Endothelial cell of umbilical vein (primary cell): ENCODE measurements around the gene NEDD4L. TPM values are rescaled to one million over a fixed set of nuclear protein-coding genes. Genes with fewer than 3 reads are reported as not detected.

Source experiments
- BruUV-seq: library from RNA; stranded (reverse); fragments of 400-500 nt; replicated peaks from 2 replicates; lab custom pipeline; 2021; lab: Mats Ljungman, UMichigan
- CTCF ChIA-PET: fragments of 300-600, 350-600 bp; sonication (Branson Sonifier 250); formaldehyde crosslinking; loops from one replicate; lab custom pipeline; 2021; ENCODE audit warnings: antibody characterized with exemption, inconsistent platforms; lab: Charles Lee
- POLR2A ChIA-PET: fragments of 300-600, 350-600 bp; sonication (Branson Sonifier 250); formaldehyde crosslinking; loops from one replicate; lab custom pipeline; 2021; ENCODE audit warnings: antibody characterized with exemption, inconsistent platforms; lab: Charles Lee
- DNase-seq: peaks from one replicate; pipeline ENCODE4 v3.0.0-alpha.2; 2011; ENCODE audit warnings: low read depth, low spot score
- FAIRE-seq: peaks from 2 replicates; lab custom pipeline; 2011; peaks lifted over from hg19 to GRCh38; lab: Jason Lieb, UNC
- H2AFZ ChIP-seq: 2 replicates; pipeline ENCODE4 v1.6.0; 2012; ENCODE audit warnings: low read depth, low read length, control low read depth, inconsistent platforms
- H3K27ac ChIP-seq: 2 replicates; pipeline ENCODE4 v1.5.1; 2011; ENCODE audit warnings: low read depth, mild to moderate bottlenecking, control low read depth, low read length, moderate library complexity; ENCODE audit not compliant: insufficient read depth
- H3K27me3 ChIP-seq, 2 experiments: 2 replicates each; pipeline versions ENCODE4 v1.6.0 to v1.6.1; 2011; ENCODE audit warnings: low read length in 2 of 2, mixed read lengths in 1 of 2; ENCODE audit not compliant: control insufficient read depth in 2 of 2, insufficient read depth in 2 of 2
- H3K36me3 ChIP-seq, 2 experiments: 2 replicates in 1 of 2; 3 replicates in 1 of 2; pipeline ENCODE4 v1.5.1; 2011; ENCODE audit warnings: low read length in 2 of 2, mild to moderate bottlenecking in 1 of 2, moderate library complexity in 1 of 2; ENCODE audit not compliant: control insufficient read depth in 2 of 2, insufficient read depth in 2 of 2; ENCODE audit errors: extremely low read depth in 1 of 2
- H3K4me1 ChIP-seq: 3 replicates; pipeline ENCODE4 v1.5.1; 2011; ENCODE audit warnings: mild to moderate bottlenecking, low read length; ENCODE audit not compliant: control insufficient read depth, insufficient read depth; ENCODE audit errors: extremely low read depth
- H3K4me2 ChIP-seq: 2 replicates; pipeline ENCODE4 v1.6.1; 2011; ENCODE audit warnings: low read length, control low read depth, mixed read lengths; ENCODE audit not compliant: insufficient read depth
- H3K4me3 ChIP-seq, 3 experiments: fragments of 200-600 bp in 1 of 3; sonication (generic), shearing (Covaris generic) in 1 of 3; replicated peaks in 1 of 3; 2 replicates each; pipeline ENCODE4 v1.5.1; 2011 to 2016; ENCODE audit warnings: control low read depth in 3 of 3, low read length in 3 of 3, mild to moderate bottlenecking in 2 of 3, inconsistent platforms in 1 of 3, low read depth in 1 of 3, moderate library complexity in 1 of 3; ENCODE audit not compliant: insufficient read depth in 1 of 3
- H3K79me2 ChIP-seq: 2 replicates; pipeline ENCODE4 v1.6.0; 2012; ENCODE audit warnings: low read length, inconsistent platforms; ENCODE audit not compliant: control insufficient read depth, insufficient read depth
- H3K9ac ChIP-seq: replicated peaks from 2 replicates; pipeline ENCODE3; 2011; ENCODE audit warnings: low read length, control low read depth; ENCODE audit not compliant: insufficient read depth; ENCODE audit errors: extremely low read depth
- H3K9me1 ChIP-seq: replicated peaks from 3 replicates; pipeline ENCODE4 v1.6.0; 2011; ENCODE audit warnings: mild to moderate bottlenecking, low read length; ENCODE audit not compliant: control insufficient read depth, insufficient read depth; ENCODE audit errors: extremely low read depth
- H3K9me3 ChIP-seq: replicated peaks from 2 replicates; pipeline ENCODE4 v1.5.1; 2012; ENCODE audit warnings: low read length, inconsistent platforms; ENCODE audit not compliant: control insufficient read depth, insufficient read depth
- H4K20me1 ChIP-seq: replicated peaks from 2 replicates; pipeline ENCODE3; 2011; ENCODE audit warnings: mild to moderate bottlenecking, low read length; ENCODE audit not compliant: control insufficient read depth, insufficient read depth; ENCODE audit errors: extremely low read depth
- FOS ChIP-seq: IDR thresholded peaks from 2 replicates; pipeline ENCODE4 v1.6.1; 2011; ENCODE audit warnings: mild to moderate bottlenecking, low read length, moderate library complexity, borderline replicate concordance; ENCODE audit not compliant: insufficient read depth
- GATA2 ChIP-seq: IDR thresholded peaks from 2 replicates; pipeline ENCODE4 v1.7.0; 2011; ENCODE audit warnings: low read depth, mild to moderate bottlenecking, moderate library complexity, mixed read lengths, low read length; ENCODE audit not compliant: insufficient read length, insufficient read depth
- JUN ChIP-seq: IDR thresholded peaks from 2 replicates; pipeline ENCODE4 v1.6.1; 2011; ENCODE audit warnings: borderline replicate concordance, low read depth; ENCODE audit not compliant: insufficient read length, insufficient read depth
- MYC ChIP-seq: IDR thresholded peaks from one replicate; pipeline ENCODE4 v1.6.1; 2011; ENCODE audit warnings: mild to moderate bottlenecking, low read depth, low read length
- POLR2A ChIP-seq: IDR thresholded peaks from 2 replicates; pipeline ENCODE4 v1.6.1; 2012; ENCODE audit warnings: low read depth, mild to moderate bottlenecking, control low read depth, low read length
- POLR2AphosphoS5 ChIP-seq: IDR thresholded peaks from 2 replicates; pipeline ENCODE4 v1.6.1; 2012; ENCODE audit warnings: low read depth, mild to moderate bottlenecking, control low read depth, low read length, moderate library complexity; ENCODE audit not compliant: insufficient read depth
- dilution Hi-C: fragments of 300-500 bp; cut with MboI; formaldehyde crosslinking; loops from one replicate; pipeline ENCODE4 v1.15.0; 2019; ENCODE audit warnings: low sequenced_read_pairs; ENCODE audit not compliant: extremely low pct_ligation_motif_present
- intact Hi-C: fragments of 100-400 bp; cut with micrococcal nuclease; formaldehyde crosslinking; loops from one replicate; pipeline ENCODE4 v1.10.0; 2022
- polyA plus RNA-seq, 4 experiments: library from polyadenylated mRNA; depleted of rRNA in 3 of 4; stranded (reverse) in 3 of 4; unstranded in 1 of 4; fragments of >200 nt; gene quantifications; 2 replicates each; pipeline versions ENCODE4 v1.2.1 to v1.2.3, GENCODE V29; 2011 to 2012; ENCODE audit warnings: missing spikeins in 1 of 4
- total RNA-seq: library from RNA; stranded (reverse); gene quantifications from 2 replicates; pipeline ENCODE4 v1.2.3, GENCODE V29; 2021
- TF ChIP-seq, protein P1 (sequence below): IDR thresholded peaks from 2 replicates; pipeline ENCODE4 v1.6.1; 2011; ENCODE audit not compliant: insufficient read depth, insufficient read length

NEDD4L gene
- total and polyA plus RNA-seq, 2 donors (not counting 3 experiments of a cell fraction or from before 2014, with no cell fraction given), result 20.5 to 78.9 TPM

DNA sequence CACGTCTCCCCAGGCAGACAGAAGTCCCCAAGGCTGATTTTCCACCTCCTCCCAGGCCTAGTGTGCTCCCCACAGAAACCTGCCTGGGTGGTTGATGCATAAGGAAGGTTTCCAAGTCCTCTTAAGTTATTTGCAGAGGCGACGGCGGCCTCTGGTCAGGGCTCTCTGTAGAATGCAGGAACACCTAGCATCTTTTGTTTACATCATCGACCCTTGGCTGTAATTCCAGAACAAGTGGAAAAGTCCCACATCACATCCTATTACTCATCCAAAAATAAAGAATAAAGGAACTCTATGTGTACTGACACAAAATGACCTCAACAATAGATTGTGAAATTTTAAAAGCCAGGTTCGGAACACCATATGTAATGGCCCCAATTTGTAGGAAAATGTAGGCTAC is 373.7 kb downstream of the NEDD4L start:
- DNase-seq (peak; percentile 57), FAIRE-seq (peak; percentile 78)
- Histone ChIP-seq H2AFZ (peak overlapping the region; percentile 67), H3K9ac (no peak overlapping the region), H3K4me3 (no peak overlapping the region), H3K27ac (peak overlapping the region; percentile 62), H3K36me3 (no peaks in the 10 kb centered on the region), H3K27me3 (no peaks in the 10 kb centered on the region), H3K9me3 (no peaks in the 10 kb centered on the region), H3K4me1 (peaks cover 20% of the 10 kb centered on the region), H3K4me2 (peak overlapping the region; percentile 42), H3K9me1 (no peaks in the 10 kb centered on the region), H4K20me1 (no peaks in the 10 kb centered on the region), H3K79me2 (no peaks in the 10 kb centered on the region)
- POLR2A ChIA-PET, result no interaction called here
- TF ChIP-seq GATA2 (no peak), JUN (peak; percentile 60)
- intact Hi-C loops (no loop called here), dilution Hi-C loops (no loop called here)
- no TSS peak for BruUV-seq
- CTCF ChIA-PET, result interaction anchor here (1.4 to 1.9 kb wide), 3 partner anchors 9 to 76 kb away, joined by 5 to 7 read pairs (median 6); no protein-coding TSS in a partner anchor

DNA sequence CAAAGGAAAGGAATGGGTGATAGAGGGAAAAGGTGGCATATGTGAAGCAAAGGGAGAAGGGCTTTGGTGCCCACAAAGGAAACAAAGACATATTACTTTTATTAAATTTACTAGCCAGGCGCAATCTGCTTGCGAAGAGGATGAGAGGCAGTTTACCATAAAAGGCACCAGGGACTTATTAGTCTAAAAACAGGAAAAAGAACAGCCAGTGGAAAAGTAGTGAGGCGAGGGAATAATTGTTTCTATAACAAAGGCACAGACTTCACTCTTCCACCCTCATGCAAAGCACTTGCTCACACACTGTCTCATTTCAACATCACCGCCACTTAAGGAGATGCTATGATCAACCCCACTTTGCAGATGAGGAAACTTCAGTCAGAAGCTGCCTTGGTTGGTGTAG is 374.3 kb downstream of the NEDD4L start:
- CTCF ChIA-PET, result no interaction called here

More for the DNA sequence above, 374.3 kb downstream of the NEDD4L start:
- Histone ChIP-seq H3K79me2 (no peaks in the 10 kb centered on the region), H4K20me1 (no peaks in the 10 kb centered on the region), H3K27me3 (no peaks in the 10 kb centered on the region), H3K4me1 (peaks cover 20% of the 10 kb centered on the region), H2AFZ (no peak overlapping the region), H3K4me2 (no peak overlapping the region), H3K9me1 (no peaks in the 10 kb centered on the region), H3K36me3 (no peaks in the 10 kb centered on the region), H3K9ac (no peak overlapping the region), H3K9me3 (no peaks in the 10 kb centered on the region), H3K4me3 (no peak overlapping the region), H3K27ac (peak overlapping the region; percentile 62)
- DNase-seq (no peak), FAIRE-seq (no peak)
- BruUV-seq, result no TSS peak
- no peak for TF ChIP-seq GATA2
- TF ChIP-seq POLR2A, result no peak
- TF ChIP-seq FOS, result no peak
- TF ChIP-seq POLR2AphosphoS5, result no peak
- no peak for TF ChIP-seq MYC
- TF ChIP-seq JUN, result no peak
- TF ChIP-seq, protein P1, sequence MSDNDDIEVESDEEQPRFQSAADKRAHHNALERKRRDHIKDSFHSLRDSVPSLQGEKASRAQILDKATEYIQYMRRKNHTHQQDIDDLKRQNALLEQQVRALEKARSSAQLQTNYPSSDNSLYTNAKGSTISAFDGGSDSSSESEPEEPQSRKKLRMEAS, result no peak
- dilution Hi-C loops, result no loop called here
- intact Hi-C loops, result no loop called here
- POLR2A ChIA-PET, result no interaction called here
